ENCODE results near the gene DHDDS.

GRCh38 chr1:26417111-26417759 lies 14.9 kb upstream of the DHDDS start:
- TF ChIP-seq BHLHE40 (IDR thresholded peaks at IDR 0.05; ENCODE audit: borderline replicate concordance) = no peak
- no peak for TF ChIP-seq SP1 (IDR thresholded peaks at IDR 0.05)
- TF ChIP-seq ELF4 (IDR thresholded peaks at IDR 0.05) = no peak
- TF ChIP-seq ZNF384 (IDR thresholded peaks at IDR 0.05) = no peak

All from HEK293T (cell line).